Peyer's patch (tissue), 4 donors: ENCODE measurements around the gene PRKAR1B.

Experiments
- CTCF ChIP-seq, 6 experiments: fragments of 450-650 bp in 4 of 6; fragments of 200-600 bp in 2 of 6; sonication (generic) in 1 of 6; IDR thresholded peaks; one replicate each; pipeline ENCODE4 v1.5.1; 2017 to 2019; ENCODE audit warnings: antibody characterized with exemption in 6 of 6, mild to moderate bottlenecking in 3 of 6, moderate library complexity in 1 of 6
- POLR2A ChIP-seq, 2 donors: fragments of 450-650 bp; IDR thresholded peaks; one replicate each; pipeline ENCODE4 v1.5.1; 2017; ENCODE audit warnings: antibody characterized with exemption in 2 of 2, mild to moderate bottlenecking in 2 of 2, moderate library complexity in 2 of 2

DNA sequence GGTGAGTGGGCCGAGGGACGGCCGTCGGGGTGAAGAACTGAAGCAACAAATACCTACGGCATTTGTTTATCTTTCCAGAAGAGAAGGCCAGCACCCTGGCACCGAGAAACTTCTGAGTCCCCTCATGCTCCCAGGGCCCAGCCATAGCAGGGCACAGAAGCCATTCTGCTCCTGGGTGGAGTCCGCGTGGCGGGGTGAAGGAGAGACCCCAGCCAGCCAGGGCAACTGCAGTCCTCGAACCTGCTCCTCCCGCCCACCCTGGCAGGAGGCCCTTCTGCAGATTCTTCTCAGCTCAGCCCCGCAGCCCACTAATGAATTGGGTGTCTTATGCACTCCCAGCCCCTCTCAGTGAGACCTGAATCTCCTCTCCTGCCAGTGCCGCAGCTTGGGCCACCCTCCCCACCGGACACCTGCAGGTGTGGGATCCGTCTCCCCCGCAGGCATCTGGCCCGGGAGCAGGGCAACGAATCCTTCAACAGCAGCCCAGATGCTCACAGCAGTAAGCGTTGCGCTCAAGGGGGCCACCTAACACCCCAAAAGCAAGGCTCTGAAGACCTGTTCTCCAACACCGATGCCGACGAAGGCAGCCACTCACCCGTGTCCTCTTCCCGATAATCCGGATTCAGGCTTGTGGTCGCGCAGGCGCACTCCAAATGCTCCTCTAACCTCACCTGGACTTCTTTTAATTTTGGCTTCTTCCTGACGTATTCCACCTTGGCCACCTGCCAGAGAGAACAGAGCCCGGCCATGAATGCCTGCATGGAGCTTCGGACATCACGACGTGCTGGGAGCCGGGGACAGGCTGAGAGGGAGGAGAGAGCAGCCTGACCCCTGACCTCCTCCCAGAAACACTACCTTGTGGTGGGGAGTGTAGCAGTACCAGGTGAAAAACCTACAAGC is 226.3 kb downstream of the PRKAR1B start:
- TF ChIP-seq CTCF (IDR thresholded peaks at IDR 0.05) (no peak), POLR2A (IDR thresholded peaks at IDR 0.05) (no peak)
